HFF-Myc (cell line): ENCODE results near the gene CDH12.

Experiments used
- DNase-seq: peaks from one replicate; pipeline ENCODE4 v3.0.0-alpha.2; 2011; ENCODE audit warnings: low read depth; ENCODE audit errors: extremely low read depth
- H3K4me3 ChIP-seq: replicated peaks from 2 replicates; pipeline ENCODE4 v1.5.1; 2011; ENCODE audit warnings: low read depth, mild to moderate bottlenecking, control low read depth, low read length
- TF ChIP-seq, protein P1 (sequence below): IDR thresholded peaks from 2 replicates; pipeline ENCODE4 v1.5.1; 2012; ENCODE audit warnings: mild to moderate bottlenecking, low read depth, low read length, control low read depth; ENCODE audit errors: missing control alignments

CDH12 gene

DNA sequence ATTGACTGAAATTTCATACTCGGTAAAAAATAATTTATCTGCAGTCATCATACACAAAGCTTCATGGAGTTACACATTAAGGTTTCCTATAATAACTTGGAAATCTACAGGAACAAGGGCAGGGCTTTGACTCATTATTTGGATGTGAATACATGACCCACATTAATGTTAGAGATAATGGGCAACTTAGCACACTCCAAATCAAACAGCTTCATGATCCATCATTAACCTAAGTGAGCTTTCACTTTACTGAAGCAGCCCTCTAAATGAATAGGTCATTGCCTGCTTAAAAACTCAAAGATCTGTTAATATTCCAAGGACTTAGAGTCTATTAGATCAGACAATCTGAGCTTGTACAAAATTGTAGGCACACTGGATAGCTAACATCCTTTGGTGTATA is 9.0 kb downstream of the CDH12 start:
- TF ChIP-seq, protein P1, sequence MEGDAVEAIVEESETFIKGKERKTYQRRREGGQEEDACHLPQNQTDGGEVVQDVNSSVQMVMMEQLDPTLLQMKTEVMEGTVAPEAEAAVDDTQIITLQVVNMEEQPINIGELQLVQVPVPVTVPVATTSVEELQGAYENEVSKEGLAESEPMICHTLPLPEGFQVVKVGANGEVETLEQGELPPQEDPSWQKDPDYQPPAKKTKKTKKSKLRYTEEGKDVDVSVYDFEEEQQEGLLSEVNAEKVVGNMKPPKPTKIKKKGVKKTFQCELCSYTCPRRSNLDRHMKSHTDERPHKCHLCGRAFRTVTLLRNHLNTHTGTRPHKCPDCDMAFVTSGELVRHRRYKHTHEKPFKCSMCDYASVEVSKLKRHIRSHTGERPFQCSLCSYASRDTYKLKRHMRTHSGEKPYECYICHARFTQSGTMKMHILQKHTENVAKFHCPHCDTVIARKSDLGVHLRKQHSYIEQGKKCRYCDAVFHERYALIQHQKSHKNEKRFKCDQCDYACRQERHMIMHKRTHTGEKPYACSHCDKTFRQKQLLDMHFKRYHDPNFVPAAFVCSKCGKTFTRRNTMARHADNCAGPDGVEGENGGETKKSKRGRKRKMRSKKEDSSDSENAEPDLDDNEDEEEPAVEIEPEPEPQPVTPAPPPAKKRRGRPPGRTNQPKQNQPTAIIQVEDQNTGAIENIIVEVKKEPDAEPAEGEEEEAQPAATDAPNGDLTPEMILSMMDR: no peak
- H3K4me3 ChIP-seq: no peak overlapping the region
- no peak for DNase-seq

DNA sequence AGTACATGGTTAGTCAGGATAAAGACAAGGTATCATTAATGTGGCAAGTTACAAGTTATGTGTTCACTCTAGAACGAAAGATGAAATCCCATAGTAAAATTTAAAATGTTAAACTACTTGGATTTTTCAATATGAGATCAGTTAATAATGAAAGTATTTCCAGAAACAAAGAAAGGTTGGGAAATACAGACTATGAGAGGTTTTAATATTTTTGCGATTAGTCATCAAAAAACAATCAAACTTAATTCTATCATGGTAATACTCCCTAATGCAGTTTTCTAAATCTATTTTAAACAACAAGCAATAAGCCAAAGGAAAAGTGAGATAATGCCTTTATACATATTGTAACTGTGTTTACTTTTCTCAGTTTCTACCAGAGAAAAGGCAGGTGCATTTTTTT is 10.6 kb downstream of the CDH12 start:
- H3K4me3 ChIP-seq: no peak overlapping the region
- no peak for DNase-seq
- TF ChIP-seq, protein P1: no peak

DNA sequence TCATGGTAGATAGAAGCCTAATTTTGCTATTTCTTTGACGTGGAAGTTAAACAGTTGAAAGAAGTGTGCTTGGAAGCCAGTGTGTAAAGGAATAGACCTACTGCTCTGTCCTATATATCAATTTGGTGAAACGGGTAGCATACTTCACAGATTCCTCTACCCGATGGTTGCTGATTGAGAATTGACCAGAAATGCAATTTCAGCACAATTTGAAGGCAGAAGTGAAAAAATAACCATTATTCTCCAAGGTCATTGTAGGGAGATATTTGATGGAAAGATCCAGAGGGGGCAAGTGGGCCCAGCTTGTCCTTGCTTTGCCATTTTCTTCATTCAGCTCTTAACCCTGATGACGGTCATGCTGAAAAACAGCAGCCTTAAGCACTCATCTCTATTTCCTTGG is 15.3 kb downstream of the CDH12 start:
- TF ChIP-seq, protein P1: no peak
- no peak overlapping the region for H3K4me3 ChIP-seq
- no peak for DNase-seq

DNA sequence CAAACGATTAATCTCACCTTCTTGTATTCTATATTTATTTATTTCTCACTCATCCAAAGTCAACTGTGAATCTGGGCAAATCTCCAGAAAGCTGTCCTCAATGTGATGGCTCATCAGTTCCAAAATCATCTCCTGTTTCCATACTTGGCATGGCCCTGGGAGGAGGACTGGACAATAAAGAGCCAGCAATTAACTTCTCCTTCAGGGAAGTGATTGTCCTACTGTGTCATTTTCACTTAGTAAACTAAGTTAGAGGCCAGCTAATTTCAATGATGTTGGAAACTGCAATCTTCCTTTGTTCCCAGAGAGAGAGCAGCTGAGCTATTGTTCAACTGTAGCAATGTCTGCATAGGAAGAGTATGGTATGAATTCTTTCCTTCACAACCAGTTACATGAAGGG is 17.5 kb downstream of the CDH12 start:
- H3K4me3 ChIP-seq: no peak overlapping the region
- TF ChIP-seq, protein P1: no peak
- no peak for DNase-seq

DNA sequence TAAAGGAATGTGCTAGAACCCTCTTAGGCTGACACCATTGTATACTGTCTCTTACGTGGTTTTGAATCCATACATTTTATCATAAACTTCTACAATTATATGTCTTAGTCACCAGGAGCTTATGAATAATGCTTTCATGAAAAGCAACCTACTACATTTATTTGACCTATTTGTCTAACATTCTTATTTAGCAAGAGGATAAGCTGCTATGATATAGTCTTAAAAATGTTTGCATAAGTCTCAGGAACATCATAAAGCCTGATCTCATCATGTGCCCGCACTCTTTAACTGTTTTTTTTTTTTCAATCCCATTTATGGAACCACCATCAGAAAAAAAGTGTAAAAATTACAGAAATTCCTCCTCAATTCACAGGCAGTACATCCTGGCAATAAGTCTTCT is 59.7 kb downstream of the CDH12 start:
- no peak overlapping the region for H3K4me3 ChIP-seq
- TF ChIP-seq, protein P1: no peak
- DNase-seq: no peak

DNA sequence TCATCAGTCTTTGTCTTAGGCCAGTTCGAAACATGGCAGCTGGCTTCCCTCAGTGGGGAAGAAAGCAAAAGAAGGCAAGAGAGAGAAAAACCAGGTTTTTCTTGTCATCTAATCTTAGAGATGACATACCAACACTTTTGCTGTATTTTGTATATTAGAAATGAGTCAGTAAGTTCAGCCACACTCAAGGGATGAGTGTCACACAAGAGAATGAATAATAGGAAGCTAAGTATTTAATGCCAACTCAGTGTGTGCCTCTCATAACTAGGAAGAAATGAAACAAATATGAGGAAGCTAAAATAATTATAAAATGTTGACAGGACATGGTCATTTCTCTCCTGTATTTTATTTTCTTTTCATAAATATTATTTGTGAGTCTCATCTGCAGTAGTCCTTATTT is 65.3 kb downstream of the CDH12 start:
- TF ChIP-seq, protein P1: no peak
- DNase-seq: no peak
- H3K4me3 ChIP-seq: no peak overlapping the region

DNA sequence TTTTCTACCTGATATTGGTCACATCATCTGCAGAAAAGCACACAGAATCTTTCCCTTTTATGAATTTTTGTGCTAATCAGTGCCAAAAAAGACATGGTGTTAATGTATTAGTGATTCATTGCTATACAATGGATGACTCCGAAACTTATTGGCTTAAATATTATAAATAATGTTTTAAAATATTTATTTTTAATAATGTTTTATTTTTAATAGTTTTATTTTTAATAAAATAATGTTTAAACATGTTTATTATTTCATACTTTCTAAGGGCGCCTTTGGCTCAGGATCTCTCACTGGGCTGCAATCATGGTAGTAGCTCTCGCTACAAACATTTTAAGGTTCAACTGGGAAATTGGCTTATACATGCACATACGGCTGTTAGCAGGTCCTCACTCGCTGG is 65.7 kb downstream of the CDH12 start:
- TF ChIP-seq, protein P1: no peak
- no peak overlapping the region for H3K4me3 ChIP-seq
- DNase-seq: no peak
